GM23338 (cell line): Measurements from ENCODE around the gene ALDH9A1. TPM values are rescaled to one million over a fixed set of nuclear protein-coding genes. Genes with fewer than 3 reads are reported as not detected.
"Not testable (repeated sequence)": the region's sequence is repeated elsewhere in the genome, so short reads cannot be mapped to it uniquely, and the experiment has no call there.

Experiments used
- ATAC-seq: fragments of 200-7000 bp; cut with Tn5 transposase; 3 replicates; pipeline ENCODE4 v1.9.1; 2020
- DNase-seq: peaks from one replicate; pipeline ENCODE4 v3.0.0-alpha.2; 2015; ENCODE audit warnings: low spot score
- H2AFZ ChIP-seq: fragments of 200-600 bp; sonication (generic); 2 replicates; pipeline ENCODE4 v1.8.0; 2016; ENCODE audit warnings: antibody characterized with exemption, mild to moderate bottlenecking, moderate library complexity
- H3F3A ChIP-seq: fragments of 200-600 bp; sonication (generic); replicated peaks from 2 replicates; pipeline ENCODE4 v1.8.0; 2017; ENCODE audit warnings: antibody characterized with exemption, mixed run types, low read depth
- H3K27ac ChIP-seq: fragments of 200-600 bp; sonication (generic); 2 replicates; pipeline ENCODE4 v1.6.1; 2016; ENCODE audit warnings: low read depth
- H3K27me3 ChIP-seq: fragments of 200-600 bp; sonication (generic); 2 replicates; pipeline ENCODE4 v1.8.0; 2016; ENCODE audit warnings: mild to moderate bottlenecking, mixed run types, moderate library complexity; ENCODE audit not compliant: insufficient read depth
- H3K36me3 ChIP-seq: fragments of 200-600 bp; sonication (generic); 2 replicates; pipeline ENCODE4 v1.8.0; 2016; ENCODE audit warnings: mild to moderate bottlenecking; ENCODE audit not compliant: insufficient read depth
- H3K4me1 ChIP-seq: fragments of 200-600 bp; sonication (generic); 2 replicates; pipeline ENCODE4 v1.8.0; 2016; ENCODE audit warnings: mild to moderate bottlenecking, moderate library complexity; ENCODE audit not compliant: insufficient read depth
- H3K4me2 ChIP-seq: fragments of 200-600 bp; sonication (generic); 2 replicates; pipeline ENCODE4 v1.7.1; 2017; ENCODE audit warnings: mixed run types
- H3K4me3 ChIP-seq: fragments of 200-600 bp; sonication (generic); 2 replicates; pipeline ENCODE4 v1.6.1; 2016; ENCODE audit warnings: mixed run types
- H3K79me2 ChIP-seq: fragments of 200-600 bp; sonication (generic); replicated peaks from 2 replicates; pipeline ENCODE4 v1.8.0; 2017; ENCODE audit warnings: mild to moderate bottlenecking; ENCODE audit not compliant: insufficient read depth
- H3K9me2 ChIP-seq: fragments of 200-600 bp; sonication (generic); 2 replicates; pipeline ENCODE4 v1.8.0; 2017; ENCODE audit not compliant: insufficient read depth
- H4K20me1 ChIP-seq: fragments of 200-600 bp; sonication (generic); replicated peaks from 2 replicates; pipeline ENCODE4 v1.8.0; 2017; ENCODE audit warnings: mild to moderate bottlenecking; ENCODE audit not compliant: insufficient read depth
- H3K27ac Mint-ChIP-seq: 2 replicates; pipeline ENCODE4 v1.8.0; 2020; ENCODE audit warnings: inconsistent platforms, mild to moderate bottlenecking, moderate library complexity, mixed read lengths
- H3K27me3 Mint-ChIP-seq: 3 replicates; pipeline ENCODE4 v1.8.0; 2022; ENCODE audit warnings: low read depth, mild to moderate bottlenecking, moderate library complexity, mixed read lengths, inconsistent platforms; ENCODE audit not compliant: insufficient read depth, poor library complexity
- H3K36me3 Mint-ChIP-seq: 3 replicates; pipeline ENCODE4 v1.8.0; 2021; ENCODE audit warnings: low read depth, mild to moderate bottlenecking, inconsistent platforms, moderate library complexity, mixed read lengths
- H3K4me1 Mint-ChIP-seq: 3 replicates; pipeline ENCODE4 v1.8.0; 2020; ENCODE audit warnings: mild to moderate bottlenecking, inconsistent platforms, mixed read lengths
- H3K4me3 Mint-ChIP-seq: 3 replicates; pipeline ENCODE4 v1.8.0; 2021; ENCODE audit warnings: moderate library complexity, mild to moderate bottlenecking, inconsistent platforms, mixed read lengths
- H3K9me3 Mint-ChIP-seq: 3 replicates; pipeline ENCODE4 v1.8.0; 2020; ENCODE audit warnings: moderate library complexity, mild to moderate bottlenecking, inconsistent platforms, mixed read lengths
- EZH2phosphoT487 ChIP-seq: fragments of 200-600 bp; sonication (generic); IDR thresholded peaks from one replicate; pipeline ENCODE4 v1.8.1; 2018; ENCODE audit warnings: antibody characterized with exemption; ENCODE audit not compliant: unreplicated experiment
- JUNB ChIP-seq: IDR thresholded peaks from one replicate; pipeline ENCODE4 v1.6.1; 2016; ENCODE audit warnings: antibody characterized with exemption; ENCODE audit not compliant: unreplicated experiment
- POLR2AphosphoS5 ChIP-seq: IDR thresholded peaks from 2 replicates; pipeline ENCODE4 v1.6.1; 2016; ENCODE audit warnings: antibody characterized with exemption, low read depth
- STAT1 ChIP-seq: IDR thresholded peaks from one replicate; pipeline ENCODE4 v1.6.1; 2016; ENCODE audit warnings: antibody characterized with exemption; ENCODE audit not compliant: unreplicated experiment
- ZNF114 ChIP-seq: fragments of 250-450 bp; sonication (Bioruptor Pico); IDR thresholded peaks from 2 replicates; pipeline ENCODE4 v1.5.0; 2020; ENCODE audit warnings: mild to moderate bottlenecking, moderate library complexity
- ZNF331 ChIP-seq: fragments of 250-450 bp; sonication (Bioruptor Pico); IDR thresholded peaks from 2 replicates; pipeline ENCODE4 v1.5.0; 2020; ENCODE audit warnings: low read depth, mild to moderate bottlenecking, moderate library complexity
- polyA plus RNA-seq: library from polyadenylated mRNA; unstranded; fragments of >200 nt; fragmentation: Nextera tagmentation; extraction: Ambion mirVana; gene quantifications from 2 replicates; pipeline ENCODE4 v1.2.1, GENCODE V29; 2016
- total RNA-seq: library from RNA; depleted of rRNA; stranded (reverse); fragments of >200 nt; shearing (Covaris generic); gene quantifications from 2 replicates; pipeline ENCODE4 v1.2.3, GENCODE V29; 2014
- TF ChIP-seq, protein P1 (sequence below): IDR thresholded peaks from 2 replicates; pipeline ENCODE4 v1.6.1; 2016; ENCODE audit warnings: antibody characterized with exemption
- TF ChIP-seq, protein P2 (sequence below): IDR thresholded peaks from one replicate; pipeline ENCODE4 v1.6.1; 2018; ENCODE audit warnings: antibody characterized with exemption; ENCODE audit not compliant: unreplicated experiment

Gene ALDH9A1
- total and polyA plus RNA-seq, 2 experiments from 2014 or later: 50.6 to 59.2 TPM

DNA sequence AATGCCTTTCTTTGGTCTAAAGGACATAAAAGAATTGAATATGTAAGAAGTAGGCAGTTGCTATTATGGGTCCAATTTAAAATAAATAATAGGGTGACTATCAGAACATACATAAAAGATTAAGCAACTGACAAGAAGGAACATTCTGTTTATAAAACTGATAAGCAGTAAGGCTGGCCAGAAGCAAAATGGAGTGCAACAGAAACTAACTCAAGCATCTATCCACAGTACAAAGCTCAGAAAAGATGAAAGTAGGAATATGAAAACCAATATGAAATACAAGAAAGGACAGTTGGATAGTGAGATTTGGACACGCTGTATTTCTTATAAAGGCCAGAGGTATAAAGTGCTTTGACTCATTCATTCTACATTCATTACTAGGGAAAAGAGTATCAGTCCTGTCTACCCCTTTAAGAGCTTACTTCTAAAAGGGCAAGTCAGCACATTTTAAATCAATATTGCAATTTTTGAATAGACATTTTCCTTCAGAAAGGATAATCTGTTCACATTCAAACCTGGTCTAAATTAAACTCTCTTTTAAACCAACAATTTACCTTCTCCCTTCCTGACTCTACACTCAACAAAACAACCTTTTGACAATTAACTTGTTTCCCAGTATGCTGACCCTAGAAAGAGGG, 14.4 kb downstream of the ALDH9A1 start:
- TF ChIP-seq POLR2AphosphoS5 (no peak), ZNF331 (CRISPR knock-in tag) (no peak), ZNF114 (CRISPR knock-in tag) (no peak), JUNB (no peak), STAT1 (no peak), EZH2phosphoT487 (no peak)
- TF ChIP-seq, protein P1, sequence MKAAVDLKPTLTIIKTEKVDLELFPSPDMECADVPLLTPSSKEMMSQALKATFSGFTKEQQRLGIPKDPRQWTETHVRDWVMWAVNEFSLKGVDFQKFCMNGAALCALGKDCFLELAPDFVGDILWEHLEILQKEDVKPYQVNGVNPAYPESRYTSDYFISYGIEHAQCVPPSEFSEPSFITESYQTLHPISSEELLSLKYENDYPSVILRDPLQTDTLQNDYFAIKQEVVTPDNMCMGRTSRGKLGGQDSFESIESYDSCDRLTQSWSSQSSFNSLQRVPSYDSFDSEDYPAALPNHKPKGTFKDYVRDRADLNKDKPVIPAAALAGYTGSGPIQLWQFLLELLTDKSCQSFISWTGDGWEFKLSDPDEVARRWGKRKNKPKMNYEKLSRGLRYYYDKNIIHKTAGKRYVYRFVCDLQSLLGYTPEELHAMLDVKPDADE: no peak
- TF ChIP-seq, protein P2, sequence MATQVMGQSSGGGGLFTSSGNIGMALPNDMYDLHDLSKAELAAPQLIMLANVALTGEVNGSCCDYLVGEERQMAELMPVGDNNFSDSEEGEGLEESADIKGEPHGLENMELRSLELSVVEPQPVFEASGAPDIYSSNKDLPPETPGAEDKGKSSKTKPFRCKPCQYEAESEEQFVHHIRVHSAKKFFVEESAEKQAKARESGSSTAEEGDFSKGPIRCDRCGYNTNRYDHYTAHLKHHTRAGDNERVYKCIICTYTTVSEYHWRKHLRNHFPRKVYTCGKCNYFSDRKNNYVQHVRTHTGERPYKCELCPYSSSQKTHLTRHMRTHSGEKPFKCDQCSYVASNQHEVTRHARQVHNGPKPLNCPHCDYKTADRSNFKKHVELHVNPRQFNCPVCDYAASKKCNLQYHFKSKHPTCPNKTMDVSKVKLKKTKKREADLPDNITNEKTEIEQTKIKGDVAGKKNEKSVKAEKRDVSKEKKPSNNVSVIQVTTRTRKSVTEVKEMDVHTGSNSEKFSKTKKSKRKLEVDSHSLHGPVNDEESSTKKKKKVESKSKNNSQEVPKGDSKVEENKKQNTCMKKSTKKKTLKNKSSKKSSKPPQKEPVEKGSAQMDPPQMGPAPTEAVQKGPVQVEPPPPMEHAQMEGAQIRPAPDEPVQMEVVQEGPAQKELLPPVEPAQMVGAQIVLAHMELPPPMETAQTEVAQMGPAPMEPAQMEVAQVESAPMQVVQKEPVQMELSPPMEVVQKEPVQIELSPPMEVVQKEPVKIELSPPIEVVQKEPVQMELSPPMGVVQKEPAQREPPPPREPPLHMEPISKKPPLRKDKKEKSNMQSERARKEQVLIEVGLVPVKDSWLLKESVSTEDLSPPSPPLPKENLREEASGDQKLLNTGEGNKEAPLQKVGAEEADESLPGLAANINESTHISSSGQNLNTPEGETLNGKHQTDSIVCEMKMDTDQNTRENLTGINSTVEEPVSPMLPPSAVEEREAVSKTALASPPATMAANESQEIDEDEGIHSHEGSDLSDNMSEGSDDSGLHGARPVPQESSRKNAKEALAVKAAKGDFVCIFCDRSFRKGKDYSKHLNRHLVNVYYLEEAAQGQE: no peak
- Histone ChIP-seq H3K4me1 (no peaks in the 10 kb centered on the region), H3F3A (no peaks in the 10 kb centered on the region), H3K36me3 (peaks cover 4% of the 10 kb centered on the region; the same call in 1 of the 2 replicates), H3K27me3 (no peaks in the 10 kb centered on the region), H2AFZ (no peak overlapping the region), H3K79me2 (peaks cover 57% of the 10 kb centered on the region), H3K27ac (no peak overlapping the region), H3K4me3 (no peak overlapping the region), H3K9me2 (no peaks in the 10 kb centered on the region), H3K4me2 (no peak overlapping the region), H4K20me1 (peaks cover 3% of the 10 kb centered on the region)
- H3K4me3 Mint-ChIP-seq: no peak overlapping the region
- H3K27me3 Mint-ChIP-seq: no peaks in the 10 kb centered on the region
- ATAC-seq: no peak
- H3K9me3 Mint-ChIP-seq: peaks cover 5% of the 10 kb centered on the region; the same call in 1 of the 3 replicates
- peaks cover 56% of the 10 kb centered on the region for H3K36me3 Mint-ChIP-seq
- H3K27ac Mint-ChIP-seq: no peak overlapping the region
- H3K4me1 Mint-ChIP-seq: no peaks in the 10 kb centered on the region
- DNase-seq: no peak

DNA sequence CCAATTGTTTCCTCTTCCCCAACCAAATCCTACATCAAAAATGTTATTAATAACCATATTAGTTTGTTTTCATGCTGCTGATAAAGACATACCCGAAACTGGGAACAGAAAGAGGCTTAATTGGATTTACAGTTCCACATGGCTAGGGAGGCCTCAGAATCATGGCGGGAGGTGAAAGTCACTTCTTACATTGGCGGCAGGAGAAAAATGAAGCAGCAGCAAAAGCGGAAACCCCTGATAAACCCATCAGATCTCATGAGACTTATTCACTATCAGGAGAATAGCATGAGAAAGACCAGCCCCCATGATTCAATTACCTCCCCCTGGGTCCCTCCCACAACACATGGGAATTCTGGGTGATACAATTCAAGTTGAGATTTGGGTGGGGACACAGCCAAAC, 17.6 kb downstream of the ALDH9A1 start:
- H3K4me1 Mint-ChIP-seq, H3K27ac Mint-ChIP-seq, DNase-seq, H3K27ac ChIP-seq, H3K4me3 ChIP-seq, H4K20me1 ChIP-seq, H3K9me3 Mint-ChIP-seq, H2AFZ ChIP-seq, H3F3A ChIP-seq, H3K27me3 Mint-ChIP-seq, H3K4me1 ChIP-seq, H3K9me2 ChIP-seq, H3K4me3 Mint-ChIP-seq, H3K27me3 ChIP-seq, H3K4me2 ChIP-seq, ATAC-seq: not testable (repeated sequence)
- peaks cover 59% of the 10 kb centered on the region for H3K36me3 Mint-ChIP-seq
- Histone ChIP-seq H3K36me3 (peaks cover 16% of the 10 kb centered on the region), H3K79me2 (peaks cover 25% of the 10 kb centered on the region)
